ENCODE measurements around the gene DNAJC30. TPM values are rescaled to one million over a fixed set of nuclear protein-coding genes. Genes with fewer than 3 reads are reported as not detected.

The DNAJC30 gene
- total RNA-seq, 4 donors from 2014 or later = 1.9 to 26.7 (median 6.8) TPM

GRCh38 chr7:73669288-73669701 lies 14.0 kb downstream of the DNAJC30 start:
- in situ Hi-C loops (cut with MboI; ENCODE audit: low pct_ligation_motif_present in 1 of 4, low pct_unique_long_range_greater_than_20kb in 1 of 4, low sequenced_read_pairs in 3 of 4) = loop anchor here in 1 of 4 donors (10.0 kb wide), 1 partner anchor 56 kb away; no protein-coding TSS in a partner anchor
- no peak for TF ChIP-seq CTCF (IDR thresholded peaks at IDR 0.05)
- TF ChIP-seq POLR2A (IDR thresholded peaks at IDR 0.05) = no peak
- TF ChIP-seq POLR2AphosphoS5 (IDR thresholded peaks at IDR 0.05) = no peak
- no peak for TF ChIP-seq EP300 (IDR thresholded peaks at IDR 0.05; ENCODE audit: low read depth)
- peaks cover 3 to 31% (median 20%) of the 10 kb centered on the region in 4 donors for H3K4me1 ChIP-seq
- DNase-seq = no peak
- no peak overlapping the region for H3K4me3 ChIP-seq
- H3K36me3 ChIP-seq = no peaks in the 10 kb centered on the region
- H3K9me3 ChIP-seq = no peaks in the 10 kb centered on the region
- H3K27ac ChIP-seq = no peak overlapping the region
- 60 to 73% methylated on average over 2 to 17 of the region's 19 CpGs for WGBS, 2 donors (ENCODE audit: low coverage in 1 of 2)
- intact Hi-C loops (cut with DNase I; ENCODE audit: low total_unique reads) = loop anchor here (10.0 kb wide), 1 partner anchor 64 kb away; no protein-coding TSS in a partner anchor
- H3K27me3 ChIP-seq = peaks cover 14% of the 10 kb centered on the region

- H3K4me1 ChIP-seq = peaks cover 3 to 31% (median 20%) of the 10 kb centered on the region in 4 donors
- in situ Hi-C loops (cut with MboI; ENCODE audit: low pct_ligation_motif_present in 1 of 4, low pct_unique_long_range_greater_than_20kb in 1 of 4, low sequenced_read_pairs in 3 of 4) = loop anchor here in 1 of 4 donors (10.0 kb wide), 1 partner anchor 56 kb away; no protein-coding TSS in a partner anchor
These were observed 14.4 kb downstream of the DNAJC30 start for GRCh38 chr7:73668886-73669230.

GRCh38 chr7:73668103-73668885 lies 15.0 kb downstream of the DNAJC30 start:
- 6 to 18% methylated on average over 4 to 21 of the region's 52 CpGs for WGBS, 2 donors (ENCODE audit: low coverage in 1 of 2)
- H3K36me3 ChIP-seq = no peaks in the 10 kb centered on the region
- H3K4me3 ChIP-seq = peak overlapping the region; percentile 61 to 67 (median 65)
- H3K27ac ChIP-seq = no peak overlapping the region
- no peak for TF ChIP-seq EP300 (IDR thresholded peaks at IDR 0.05; ENCODE audit: low read depth)
- no peak for TF ChIP-seq POLR2A (IDR thresholded peaks at IDR 0.05)
- no peak for TF ChIP-seq POLR2AphosphoS5 (IDR thresholded peaks at IDR 0.05)
- no peak for TF ChIP-seq CTCF (IDR thresholded peaks at IDR 0.05)
- peaks cover 3 to 31% (median 20%) of the 10 kb centered on the region in 4 donors for H3K4me1 ChIP-seq
- no peaks in the 10 kb centered on the region for H3K9me3 ChIP-seq
- in situ Hi-C loops (cut with MboI; ENCODE audit: low pct_ligation_motif_present in 1 of 4, low pct_unique_long_range_greater_than_20kb in 1 of 4, low sequenced_read_pairs in 3 of 4) = loop anchor here in 1 of 4 donors (10.0 kb wide), 1 partner anchor 57 kb away; no protein-coding TSS in a partner anchor
- intact Hi-C loops (cut with DNase I; ENCODE audit: low total_unique reads) = loop anchor here (10.0 kb wide), 1 partner anchor 63 kb away; no protein-coding TSS in a partner anchor
- H3K27me3 ChIP-seq = peaks cover 14% of the 10 kb centered on the region
- no peak for DNase-seq

More at GRCh38 chr7:73668886-73669230, 14.4 kb downstream of the DNAJC30 start:
- no peaks in the 10 kb centered on the region for H3K9me3 ChIP-seq
- no peak for DNase-seq
- TF ChIP-seq EP300 (IDR thresholded peaks at IDR 0.05; ENCODE audit: low read depth) = no peak
- no peak for TF ChIP-seq POLR2A (IDR thresholded peaks at IDR 0.05)
- no peak for TF ChIP-seq CTCF (IDR thresholded peaks at IDR 0.05)
- intact Hi-C loops (cut with DNase I; ENCODE audit: low total_unique reads) = loop anchor here (10.0 kb wide), 1 partner anchor 64 kb away; no protein-coding TSS in a partner anchor
- 27 to 60% methylated on average over 1 to 5 of the region's 5 CpGs for WGBS, 2 donors (ENCODE audit: low coverage in 1 of 2)
- H3K27ac ChIP-seq = no peak overlapping the region
- H3K27me3 ChIP-seq = peaks cover 14% of the 10 kb centered on the region
- H3K4me3 ChIP-seq = peak overlapping the region in 2 of 4 donors; percentile 61 to 64
- H3K36me3 ChIP-seq = no peaks in the 10 kb centered on the region

GRCh38 chr7:73667344-73668102 lies 15.7 kb downstream of the DNAJC30 start, which contains the start of gene VPS37D:
Gene VPS37D (plus strand): TSS chr7:73667831. CDS start chr7:73667959, 128 bp downstream.
- Histone ChIP-seq H3K36me3 (no peaks in the 10 kb centered on the region), H3K4me3 (peak within 1 kb of the TSS; percentile 61 to 67 (median 65)), H3K27ac (no peak within 1 kb of the TSS), H3K9me3 (peaks cover 0 to 4% of the 10 kb centered on the region in 2 donors), H3K4me1 (peaks cover 3 to 31% (median 20%) of the 10 kb centered on the region in 4 donors), H3K27me3 (peaks cover 14% of the 10 kb centered on the region)
- intact Hi-C loops (cut with DNase I; ENCODE audit: low total_unique reads) = loop anchor here (10.0 kb wide), 1 partner anchor 63 kb away; no protein-coding TSS in a partner anchor
- in situ Hi-C loops (cut with MboI; ENCODE audit: low pct_ligation_motif_present in 1 of 4, low pct_unique_long_range_greater_than_20kb in 1 of 4, low sequenced_read_pairs in 3 of 4) = loop anchor here in 1 of 4 donors (10.0 kb wide), 1 partner anchor 57 kb away; no protein-coding TSS in a partner anchor
- TF ChIP-seq POLR2A (IDR thresholded peaks at IDR 0.05) = no peak
- TF ChIP-seq POLR2AphosphoS5 (IDR thresholded peaks at IDR 0.05) = peak in 1 of 3 donors; percentile 40
- peak in 4 of 5 experiments; percentile 51 to 90 (median 72) for TF ChIP-seq CTCF (IDR thresholded peaks at IDR 0.05)
- peak; percentile 94 for DNase-seq
- 0 to 3% methylated on average over 4 to 47 of the region's 79 CpGs for WGBS, 2 donors (ENCODE audit: low coverage in 1 of 2)

All from transverse colon (tissue), 4 donors.